OCI-LY3 (cell line): ENCODE results near the gene ZNG1A.

Experiments used
- CTCF ChIP-seq: fragments of 200-600, 300-600 bp; sonication (generic); IDR thresholded peaks from 2 replicates; pipeline ENCODE4 v1.5.1; 2014; ENCODE audit warnings: antibody characterized with exemption, low read length, low read depth
- EZH2phosphoT487 ChIP-seq: fragments of 200-600 bp; shearing (Covaris generic); IDR thresholded peaks from 2 replicates; pipeline ENCODE4 v1.6.1; 2018; ENCODE audit warnings: antibody characterized with exemption, mixed run types, low read depth

GRCh38 chr9:211557-211956 is 32.7 kb upstream of the ZNG1A start:
- TF ChIP-seq CTCF: no peak
- TF ChIP-seq EZH2phosphoT487: no peak
